Dermis microvascular lymphatic vessel endothelial cell (primary cell): Measurements from ENCODE around the gene RALGPS1. TPM values are rescaled to one million over a fixed set of nuclear protein-coding genes. Genes with fewer than 3 reads are reported as not detected.

Experiments used
- DNase-seq, 2 donors: peaks; one replicate each; pipeline versions ENCODE4 v3.0.0 to v3.0.0-alpha.2; 2010; ENCODE audit warnings: low read depth in 2 of 2
- total RNA-seq: library from RNA; depleted of rRNA; stranded (reverse); fragments of >200 nt; gene quantifications from 2 replicates; pipeline ENCODE4 v1.2.1, GENCODE V29; 2014

The RALGPS1 gene
- total RNA-seq, 1 donor from 2014 or later, result 3.9 TPM

GRCh38 chr9:127252410-127253318 is 338.1 kb downstream of the RALGPS1 start:
- no peak for DNase-seq

GRCh38 chr9:127253446-127253845 is 338.9 kb downstream of the RALGPS1 start:
- no peak for DNase-seq

- DNase-seq, result no peak
These were observed 341.1 kb downstream of the RALGPS1 start for GRCh38 chr9:127255692-127256091.

- DNase-seq, result no peak
These were observed 341.7 kb downstream of the RALGPS1 start for GRCh38 chr9:127256324-127256723.

GRCh38 chr9:127258606-127259471 is 344.3 kb downstream of the RALGPS1 start:
- no peak for DNase-seq

- no peak for DNase-seq
These were observed 348.0 kb downstream of the RALGPS1 start for GRCh38 chr9:127262602-127263001.

GRCh38 chr9:127263237-127263636 is 348.7 kb downstream of the RALGPS1 start:
- no peak for DNase-seq

- DNase-seq, result no peak
These were observed 349.1 kb downstream of the RALGPS1 start for GRCh38 chr9:127263664-127264063.

- no peak for DNase-seq
These were observed 350.1 kb downstream of the RALGPS1 start, which contains the start of gene GARNL3 for GRCh38 chr9:127264462-127265219. Gene GARNL3 (plus strand): TSS chr9:127264774. CDS start chr9:127264878, 104 bp downstream.

- no peak for DNase-seq
These were observed 353.4 kb downstream of the RALGPS1 start for GRCh38 chr9:127267793-127268525.

- no peak for DNase-seq
These were observed 354.9 kb downstream of the RALGPS1 start for GRCh38 chr9:127269449-127269848.

Other genes starting within 250 kb of the RALGPS1 start
- gene ZBTB43, start 109.7 kb upstream of the RALGPS1 start, total RNA-seq, result 15.9 and 42.6 TPM in 2 replicates
- 6.5 and 10.4 TPM in 2 replicates for gene ZBTB34, start 54.1 kb upstream of the RALGPS1 start, total RNA-seq
- gene ANGPTL2, start 207.9 kb downstream of the RALGPS1 start, total RNA-seq, result 7.7 and 25.8 TPM in 2 replicates